GM18505 (cell line): Measurements from ENCODE around the gene DTX1.
"Not testable (repeated sequence)": the region's sequence is repeated elsewhere in the genome, so short reads cannot be mapped to it uniquely, and the experiment has no call there.

Experiments used
- ATAC-seq: cut with Tn5 transposase; IDR thresholded peaks from one replicate; pipeline ENCODE4 v1.9.1; 2021; ENCODE audit not compliant: unreplicated experiment
- POLR2A ChIP-seq: IDR thresholded peaks from 4 replicates; pipeline ENCODE4 v1.6.1; 2011; ENCODE audit warnings: borderline replicate concordance; ENCODE audit not compliant: insufficient read depth, insufficient read length; ENCODE audit errors: extremely low read depth

The DTX1 gene

DNA sequence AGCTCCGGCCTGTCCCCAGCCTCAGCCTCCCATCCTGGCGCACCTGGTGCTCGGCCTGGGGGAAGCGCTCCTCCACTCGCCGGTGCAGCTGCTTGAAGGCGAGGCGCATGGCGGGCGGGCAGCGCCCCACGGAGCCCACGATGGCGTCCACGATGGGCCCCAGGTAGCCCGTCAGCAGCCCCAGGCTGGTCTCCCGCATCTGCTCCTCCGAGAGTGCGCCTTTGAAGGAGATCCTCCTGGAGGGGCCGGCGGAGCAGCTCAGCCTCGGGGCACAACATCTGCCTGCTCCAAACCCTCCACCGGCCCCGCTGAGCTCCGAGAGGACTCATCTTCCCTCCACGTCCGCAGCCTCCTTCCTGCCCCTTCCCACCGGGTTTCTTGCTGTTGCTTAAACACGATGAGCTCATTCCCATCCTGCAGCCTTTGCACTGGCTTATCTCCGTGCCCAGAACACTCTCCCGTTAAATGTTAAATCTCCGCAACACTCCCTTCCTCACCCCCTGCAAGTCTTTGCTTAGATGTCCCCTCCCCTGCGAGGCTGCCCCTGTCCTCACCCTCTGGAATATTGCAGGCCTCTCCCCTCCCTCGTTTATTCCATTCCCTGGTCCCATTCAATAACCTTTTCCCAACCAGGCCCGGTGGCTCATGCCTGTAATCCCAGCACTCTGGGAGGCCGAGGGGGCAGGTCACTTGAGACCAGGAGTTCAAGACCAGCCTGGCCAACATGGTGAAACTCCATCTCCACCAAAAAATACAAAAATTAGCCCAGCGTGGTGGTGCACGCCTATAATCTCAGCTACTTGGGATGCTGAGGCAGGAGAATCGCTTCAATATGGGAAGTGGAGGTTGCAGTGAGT lies 55.7 kb downstream of the DTX1 start:
- no peak for ATAC-seq

GRCh38 chr12:113113397-113113796 lies 56.9 kb downstream of the DTX1 start:
- no peak for TF ChIP-seq POLR2A
- no peak for ATAC-seq

More for the DNA sequence above, 55.7 kb downstream of the DTX1 start:
- TF ChIP-seq POLR2A = no peak

- TF ChIP-seq POLR2A = no peak
- no peak for ATAC-seq
Observed at GRCh38 chr12:113114447-113115178, 58.1 kb downstream of the DTX1 start.

- TF ChIP-seq POLR2A = no peak
- ATAC-seq = no peak
Observed at GRCh38 chr12:113115455-113116126, 59.1 kb downstream of the DTX1 start.

GRCh38 chr12:113116875-113117274 lies 60.3 kb downstream of the DTX1 start:
- no peak for ATAC-seq
- no peak for TF ChIP-seq POLR2A

- not testable (repeated sequence) for ATAC-seq
Observed at GRCh38 chr12:113117684-113118083, 61.2 kb downstream of the DTX1 start.

- no peak for ATAC-seq
- no peak for TF ChIP-seq POLR2A
Observed at GRCh38 chr12:113118142-113118541, 61.6 kb downstream of the DTX1 start.

DNA sequence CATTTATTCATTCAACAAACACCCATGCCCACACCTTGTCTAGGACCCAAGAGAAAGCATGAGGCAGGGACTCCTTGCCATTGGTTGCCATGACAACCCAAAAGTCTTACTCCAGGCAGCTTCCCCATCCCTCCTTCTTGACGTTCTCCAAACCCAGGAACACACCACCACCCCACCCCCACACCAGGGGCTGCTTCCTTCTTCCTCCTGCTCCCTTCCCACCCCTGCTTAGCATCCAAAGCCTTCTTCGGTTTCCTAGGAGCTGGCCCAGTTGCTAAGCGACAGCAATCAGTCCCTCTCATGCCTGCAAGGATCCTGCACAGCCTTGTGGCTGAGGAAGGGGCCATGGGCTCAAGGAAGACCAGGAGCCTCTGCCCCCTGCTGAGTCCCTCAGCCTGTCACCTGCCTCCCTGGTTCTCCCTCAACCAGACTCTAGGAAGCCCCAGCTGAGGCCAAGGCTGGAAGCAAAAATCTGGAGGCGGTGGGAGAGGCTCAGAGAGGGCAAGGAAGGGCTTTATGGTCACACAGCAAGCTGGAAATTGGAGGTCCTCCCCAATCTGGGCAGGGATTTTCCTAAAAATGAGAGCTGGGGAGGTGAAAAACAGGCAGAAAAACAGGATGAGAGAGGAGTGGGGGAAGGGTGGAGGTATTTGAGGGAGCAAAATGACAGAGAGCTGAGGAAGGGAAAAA lies 63.6 kb downstream of the DTX1 start:
- no peak for ATAC-seq
- TF ChIP-seq POLR2A = no peak

DNA sequence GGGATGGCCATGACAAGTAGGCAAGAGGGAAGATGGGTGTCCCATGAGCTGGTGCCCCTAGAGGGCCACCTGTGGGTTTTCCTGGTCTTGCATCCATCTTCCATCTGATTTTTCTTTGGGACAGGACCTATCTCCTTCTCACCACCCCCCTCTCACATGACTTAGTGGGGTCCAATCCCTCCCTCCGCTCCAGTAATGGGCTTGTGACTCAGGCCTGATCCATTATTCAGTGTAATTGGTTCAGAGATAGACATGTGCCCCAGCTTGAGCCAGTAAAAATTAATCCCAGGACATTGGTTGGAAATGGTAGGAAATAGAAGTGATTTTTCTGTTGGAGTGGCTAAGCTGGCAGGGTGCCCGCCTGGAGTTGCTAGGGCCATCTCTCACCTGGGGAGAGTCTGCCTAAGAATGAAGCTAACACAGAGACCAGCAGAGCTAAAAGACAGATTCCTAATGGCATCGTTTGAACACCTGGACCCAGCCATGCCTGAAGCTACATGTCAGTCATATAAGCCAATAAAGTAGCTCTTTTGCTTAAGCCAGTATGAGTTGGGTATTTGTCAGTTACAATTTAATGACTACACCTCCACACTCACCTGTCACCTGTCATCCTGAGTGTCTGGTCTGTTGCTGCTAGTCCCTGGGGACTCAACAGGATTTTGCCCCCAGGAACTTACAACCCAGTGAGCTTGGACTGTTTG lies 64.3 kb downstream of the DTX1 start:
- TF ChIP-seq POLR2A = no peak
- no peak for ATAC-seq

DNA sequence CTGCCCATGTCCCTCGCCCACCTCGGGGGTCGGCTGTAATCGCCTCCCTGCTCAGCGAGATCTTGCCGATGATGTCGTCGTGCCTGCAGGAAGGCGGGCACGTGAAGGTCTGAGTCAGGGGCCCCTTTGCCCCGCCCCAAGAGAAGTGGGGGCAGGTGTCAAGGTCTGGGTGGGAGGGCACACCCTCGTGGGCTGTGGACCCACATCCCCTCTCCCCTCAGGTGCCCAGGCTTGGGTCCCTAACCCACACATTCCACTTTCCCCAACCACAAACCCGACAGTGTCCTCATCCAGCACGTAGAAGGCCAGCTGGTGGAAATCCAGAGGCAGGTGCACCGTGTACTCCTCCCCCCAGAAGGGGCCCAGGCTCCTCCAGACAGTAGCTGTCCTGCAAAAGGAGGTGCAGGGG lies 71.3 kb downstream of the DTX1 start:
- no peak for TF ChIP-seq POLR2A
- ATAC-seq = no peak

DNA sequence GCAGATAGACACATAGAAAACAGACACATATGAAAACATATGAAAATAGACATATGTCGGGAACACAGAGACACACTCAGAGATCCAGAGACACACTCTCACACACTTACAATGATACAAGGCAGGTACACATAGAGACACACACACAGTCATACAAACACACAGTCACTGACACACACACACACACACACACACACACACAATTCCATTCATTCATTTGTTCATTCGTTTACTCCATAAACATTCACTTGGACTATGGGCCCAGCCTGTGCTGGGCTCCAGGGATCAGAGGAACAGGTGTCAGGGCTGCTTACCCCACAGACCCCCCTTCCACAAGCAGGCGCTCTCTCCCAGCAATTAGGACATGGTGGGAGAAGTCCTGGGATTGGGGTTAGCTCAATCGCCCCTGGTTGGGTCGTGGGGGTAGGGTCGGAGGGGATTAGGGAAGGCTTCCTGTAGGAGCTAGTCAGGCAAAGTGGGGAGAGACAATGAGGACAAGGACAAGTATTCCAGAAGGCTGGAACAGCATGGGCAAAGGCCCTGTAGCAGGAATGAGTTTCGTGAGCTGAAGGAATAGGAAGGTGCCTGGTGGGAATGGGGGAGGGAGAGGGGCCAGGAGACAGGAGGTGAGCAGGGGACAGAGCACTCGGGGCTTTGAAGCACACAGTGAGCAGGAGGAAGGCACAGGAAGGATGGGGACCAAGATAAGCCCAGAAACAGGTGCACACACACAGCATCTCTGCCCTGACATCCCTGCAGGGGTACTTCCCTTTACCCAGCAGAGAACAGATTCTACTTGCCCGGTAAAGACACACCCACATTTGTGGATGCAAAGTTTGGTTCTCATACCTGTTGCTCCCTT lies 72.5 kb downstream of the DTX1 start:
- no peak for ATAC-seq
- no peak for TF ChIP-seq POLR2A
